Sigmoid colon (tissue), 7 donors: ENCODE measurements around the gene PJA2. TPM values are rescaled to one million over a fixed set of nuclear protein-coding genes. Genes with fewer than 3 reads are reported as not detected.
"Not testable (repeated sequence)": the region's sequence is repeated elsewhere in the genome, so short reads cannot be mapped to it uniquely, and the experiment has no call there.

ENCODE experiments used
- DNase-seq: peaks from one replicate; pipeline ENCODE4 v3.0.0-alpha.2; 2019
- H3K27ac ChIP-seq, 4 donors: fragments of 200-600 bp; sonication (generic); one replicate each; pipeline ENCODE4 v1.5.1; 2016 to 2019; ENCODE audit warnings: mild to moderate bottlenecking in 1 of 4
- H3K27me3 ChIP-seq, 3 donors: fragments of 200-600 bp; sonication (generic); one replicate each; pipeline ENCODE4 v1.5.1; 2019; ENCODE audit warnings: mild to moderate bottlenecking in 1 of 3
- H3K36me3 ChIP-seq, 4 donors: fragments of 200-600 bp; sonication (generic); one replicate each; pipeline ENCODE4 v1.5.1; 2016 to 2019
- H3K4me1 ChIP-seq, 4 donors: fragments of 200-600 bp; sonication (generic); one replicate each; pipeline ENCODE4 v1.5.1; 2017 to 2019
- H3K4me3 ChIP-seq, 4 donors: fragments of 200-600 bp; sonication (generic); one replicate each; pipeline ENCODE4 v1.5.1; 2017 to 2019; ENCODE audit warnings: mild to moderate bottlenecking in 2 of 4, moderate library complexity in 1 of 4
- H3K9me3 ChIP-seq, 4 donors: fragments of 200-600 bp in 3 of 4; sonication (generic) in 3 of 4; one replicate each; pipeline versions ENCODE4 v1.5.1 to v1.6.1; 2013 to 2019
- CTCF ChIP-seq, 4 experiments: fragments of 450-650 bp in 3 of 4; fragments of 200-600 bp in 1 of 4; IDR thresholded peaks; one replicate each; pipeline ENCODE4 v1.5.1; 2016 to 2019; ENCODE audit warnings: antibody characterized with exemption in 4 of 4, mild to moderate bottlenecking in 3 of 4, moderate library complexity in 2 of 4
- EP300 ChIP-seq, 4 donors: sonication (generic); formaldehyde crosslinking; IDR thresholded peaks; one replicate each; pipeline ENCODE4 v1.6.1; 2017; ENCODE audit warnings: antibody characterized with exemption in 4 of 4
- POLR2A ChIP-seq, 2 donors: fragments of 450-650 bp; IDR thresholded peaks; one replicate each; pipeline ENCODE4 v1.6.1; 2016; ENCODE audit warnings: antibody characterized with exemption in 2 of 2, mild to moderate bottlenecking in 2 of 2, moderate library complexity in 2 of 2
- POLR2AphosphoS5 ChIP-seq, 4 donors: sonication (generic); formaldehyde crosslinking; IDR thresholded peaks; one replicate each; pipeline ENCODE4 v1.6.1; 2017; ENCODE audit warnings: antibody characterized with exemption in 4 of 4
- WGBS, 2 donors: extraction: QIAGEN DNeasy Blood & Tissue Kit; methylation state at CpG; one replicate each; pipeline ENCODE4 v1.1.7; 2013; 5-methylcytosine and 5-hydroxymethylcytosine counted together
- intact Hi-C: fragments of 100-400 bp; cut with DNase I; formaldehyde crosslinking; loops from one replicate; pipeline ENCODE4 v1.15.1; 2023
- polyA plus RNA-seq, 3 donors: library from polyadenylated mRNA; stranded (reverse); fragments of 200-250 nt; gene quantifications; one replicate each; pipeline ENCODE4 v1.2.3, GENCODE V29; 2013
- total RNA-seq, 4 donors: library from RNA; depleted of rRNA; stranded (reverse); fragments of >200 nt; gene quantifications; one replicate each; pipeline ENCODE4 v1.1.0, GENCODE V29; 2016
- donor health status: healthy with polysubstance abuse.
- donor health status: Bipolar disorder and iron deficiency.
- donor health status: healthy.

Gene PJA2
- total and polyA plus RNA-seq, 7 donors, result 35.4 to 213 (median 163) TPM

- DNase-seq, result no peak
- no peak for TF ChIP-seq POLR2AphosphoS5 (IDR thresholded peaks at IDR 0.05)
- Histone ChIP-seq H3K4me1 (no peaks in the 10 kb centered on the region), H3K27ac (no peak overlapping the region), H3K9me3 (peaks cover 0 to 6% (median 0%) of the 10 kb centered on the region in 4 donors), H3K27me3 (no peaks in the 10 kb centered on the region), H3K4me3 (no peak overlapping the region), H3K36me3 (no peaks in the 10 kb centered on the region)
- WGBS, 2 donors, result 40 to 95% methylated on average over 4 of the region's 4 CpGs
- intact Hi-C loops, result no loop called here
These were observed 111.0 kb downstream of the PJA2 start for GRCh38 chr5:109298794-109299193.

- peaks cover 0 to 6% (median 0%) of the 10 kb centered on the region in 4 donors for H3K9me3 ChIP-seq
- whole genome bisulfite sequencing, 2 donors, result 85 to 88% methylated on average over 9 of the region's 9 CpGs
These were observed 111.9 kb downstream of the PJA2 start for GRCh38 chr5:109297900-109298299.

GRCh38 chr5:109291090-109291489 lies 118.7 kb downstream of the PJA2 start:
- Histone ChIP-seq H3K4me1 (no peaks in the 10 kb centered on the region), H3K27me3 (no peaks in the 10 kb centered on the region), H3K36me3 (no peaks in the 10 kb centered on the region), H3K9me3 (peaks cover 0 to 12% (median 6%) of the 10 kb centered on the region in 4 donors), H3K4me3 (no peak overlapping the region), H3K27ac (no peak overlapping the region)
- intact Hi-C loops, result no loop called here
- no peak for TF ChIP-seq EP300 (IDR thresholded peaks at IDR 0.05)
- no peak for TF ChIP-seq POLR2A (IDR thresholded peaks at IDR 0.05)
- TF ChIP-seq CTCF (IDR thresholded peaks at IDR 0.05), result no peak
- no peak for TF ChIP-seq POLR2AphosphoS5 (IDR thresholded peaks at IDR 0.05)
- WGBS, 2 donors, result 93% methylated on average over 6 of the region's 6 CpGs
- DNase-seq, result no peak

More at GRCh38 chr5:109297900-109298299, 111.9 kb downstream of the PJA2 start:
- intact Hi-C loops, result no loop called here
- no peak for TF ChIP-seq POLR2A (IDR thresholded peaks at IDR 0.05)
- TF ChIP-seq EP300 (IDR thresholded peaks at IDR 0.05), result no peak
- TF ChIP-seq CTCF (IDR thresholded peaks at IDR 0.05), result no peak
- no peak for TF ChIP-seq POLR2AphosphoS5 (IDR thresholded peaks at IDR 0.05)
- Histone ChIP-seq H3K27me3 (no peaks in the 10 kb centered on the region), H3K27ac (no peak overlapping the region), H3K4me3 (no peak overlapping the region), H3K36me3 (no peaks in the 10 kb centered on the region), H3K4me1 (no peaks in the 10 kb centered on the region)
- DNase-seq, result no peak

- WGBS, 2 donors, result 96 to 98% methylated on average over 2 of the region's 2 CpGs
- no peaks in the 10 kb centered on the region for H3K4me1 ChIP-seq
- no peak overlapping the region for H3K4me3 ChIP-seq
- H3K27ac ChIP-seq, result no peak overlapping the region
- H3K9me3 ChIP-seq, result peaks cover 0 to 14% (median 5%) of the 10 kb centered on the region in 4 donors
- no peaks in the 10 kb centered on the region for H3K27me3 ChIP-seq
- H3K36me3 ChIP-seq, result no peaks in the 10 kb centered on the region
- no peak for TF ChIP-seq POLR2AphosphoS5 (IDR thresholded peaks at IDR 0.05)
- TF ChIP-seq EP300 (IDR thresholded peaks at IDR 0.05), result no peak
- no peak for TF ChIP-seq CTCF (IDR thresholded peaks at IDR 0.05)
- no peak for TF ChIP-seq POLR2A (IDR thresholded peaks at IDR 0.05)
- DNase-seq, result no peak
- intact Hi-C loops, result no loop called here
These were observed 119.5 kb downstream of the PJA2 start for GRCh38 chr5:109290231-109290630.

GRCh38 chr5:109286628-109287027 lies 123.1 kb downstream of the PJA2 start:
- intact Hi-C loops, H3K36me3 ChIP-seq, H3K4me3 ChIP-seq, H3K4me1 ChIP-seq, H3K27ac ChIP-seq, DNase-seq, H3K27me3 ChIP-seq: not testable (repeated sequence)
- WGBS, 2 donors, result 95 to 98% methylated on average over 4 of the region's 4 CpGs
- H3K9me3 ChIP-seq, result peaks cover 0 to 14% (median 3%) of the 10 kb centered on the region in 4 donors
